DMS79 treated with DMSO at 0.1 percent for 48 hours (cell line): ENCODE data around the gene BIK.

Experiments used
- DNase-seq: peaks from one replicate; lab custom pipeline; 2025; lab: John Stamatoyannopoulos, UW

Gene BIK

DNA sequence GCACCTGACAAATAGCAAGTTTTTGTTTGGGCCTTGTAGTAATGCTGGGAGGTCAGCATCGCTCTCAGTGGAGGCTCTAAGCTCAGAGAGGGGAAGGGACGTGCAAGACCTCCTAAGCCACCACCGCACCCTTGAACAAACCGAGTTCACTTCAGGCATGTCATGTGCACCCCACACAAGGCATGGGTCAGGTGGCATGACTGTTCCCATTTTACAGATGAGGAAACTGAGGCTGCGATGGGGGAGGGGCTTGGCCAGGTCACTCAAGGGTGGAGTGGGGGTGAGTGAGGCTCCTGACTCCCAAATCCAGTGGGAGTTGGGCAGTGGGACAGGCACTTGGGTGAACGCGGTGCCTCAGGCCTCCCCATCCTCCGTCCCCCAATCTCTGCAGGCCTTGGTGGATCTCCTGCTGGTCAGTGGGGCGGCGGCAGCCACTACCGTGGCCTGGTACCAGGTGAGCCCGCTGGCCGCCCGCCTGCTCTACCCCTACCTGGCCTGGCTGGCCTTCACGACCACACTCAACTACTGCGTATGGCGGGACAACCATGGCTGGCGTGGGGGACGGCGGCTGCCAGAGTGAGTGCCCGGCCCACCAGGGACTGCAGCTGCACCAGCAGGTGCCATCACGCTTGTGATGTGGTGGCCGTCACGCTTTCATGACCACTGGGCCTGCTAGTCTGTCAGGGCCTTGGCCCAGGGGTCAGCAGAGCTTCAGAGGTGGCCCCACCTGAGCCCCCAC, 52.0 kb downstream of the BIK start:
- no peak for DNase-seq

DNA sequence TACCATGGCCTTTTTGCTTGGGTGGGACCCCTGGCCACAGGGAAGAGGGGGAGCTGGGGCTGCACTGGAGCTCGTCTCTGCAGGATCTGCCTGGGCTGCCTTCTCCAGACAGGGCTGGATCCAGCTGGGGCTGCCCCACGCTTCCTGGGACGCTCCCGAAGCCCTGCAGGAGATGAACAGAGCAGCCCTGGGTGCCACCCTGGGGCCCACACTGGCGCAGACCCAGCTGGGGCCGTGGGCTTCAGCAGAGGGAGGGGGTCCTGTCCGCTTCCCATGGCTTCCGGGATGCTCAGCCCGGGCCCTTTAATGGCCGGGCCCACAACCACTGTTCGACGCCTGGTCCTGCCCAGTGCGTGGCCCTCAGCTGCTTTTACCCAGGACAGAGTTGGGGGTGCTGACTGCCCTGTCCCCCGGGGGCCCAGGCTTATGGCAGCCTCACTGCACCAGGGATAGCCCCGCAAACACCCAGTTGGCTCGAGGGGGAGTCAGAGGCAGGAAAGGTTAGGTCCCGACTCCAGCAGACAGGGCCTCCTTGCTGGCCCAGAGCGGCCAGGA, 52.8 kb downstream of the BIK start:
- no peak for DNase-seq

DNA sequence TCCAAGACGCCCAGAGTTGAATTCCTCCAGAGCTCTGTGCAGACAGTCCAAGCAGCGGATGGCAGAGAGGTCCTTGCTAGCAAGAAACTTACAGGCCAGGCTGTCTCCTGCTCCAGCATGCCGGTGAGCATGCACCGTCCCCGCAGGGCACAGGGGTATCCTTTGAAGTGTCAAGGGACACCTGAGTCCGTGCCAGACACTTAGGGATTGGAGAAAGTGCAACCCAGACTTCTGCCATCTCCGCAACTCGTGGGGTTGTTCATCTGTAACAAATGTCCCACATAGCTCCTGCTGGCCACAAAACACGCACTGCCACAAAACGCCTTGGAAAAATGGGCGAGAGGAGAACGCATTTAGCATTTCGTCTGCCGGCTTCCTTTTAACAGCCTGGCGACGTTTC, 54.1 kb downstream of the BIK start:
- no peak for DNase-seq

DNA sequence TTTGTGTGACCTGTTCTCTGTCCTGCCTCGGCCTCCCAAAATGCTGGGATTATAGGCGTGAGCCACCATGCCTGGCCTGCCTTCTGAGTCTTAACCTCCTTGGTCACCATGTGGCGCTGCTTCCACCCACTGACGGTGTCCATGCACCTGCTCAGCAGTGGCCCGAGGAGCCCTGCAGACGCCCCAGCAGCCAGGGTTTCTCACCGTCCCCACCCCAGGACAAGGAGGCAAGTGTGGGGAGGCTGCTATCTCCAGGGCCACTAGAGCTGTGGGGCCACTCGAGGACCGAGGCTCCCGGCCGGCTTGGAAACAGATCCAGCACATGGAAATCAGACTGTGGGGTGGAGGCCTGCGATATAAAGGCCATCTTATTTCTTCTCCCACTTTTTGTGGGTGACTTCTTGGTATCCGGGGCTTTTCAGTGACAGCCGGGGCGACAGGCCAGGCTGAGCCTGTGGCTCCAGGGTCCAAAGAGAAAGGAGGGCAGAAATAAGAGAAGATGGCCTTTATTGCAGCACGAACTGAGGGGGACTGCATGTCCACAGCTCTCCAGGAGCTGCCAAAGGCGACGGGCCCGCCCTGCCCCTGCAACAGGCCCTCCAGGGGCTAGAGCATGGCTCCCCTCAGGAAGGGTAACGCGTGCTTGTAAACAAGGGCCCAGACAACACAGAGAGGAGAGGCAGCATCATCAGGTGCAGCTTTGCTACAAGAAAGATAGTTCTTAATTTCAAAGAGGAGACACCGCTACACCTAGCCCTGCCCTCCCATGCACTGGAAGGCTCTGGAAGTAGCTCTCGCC, 55.8 kb downstream of the BIK start:
- no peak for DNase-seq

GRCh38 chr22:43167001-43167589, 56.5 kb downstream of the BIK start:
- DNase-seq: no peak

GRCh38 chr22:43168471-43169309, 58.1 kb downstream of the BIK start:
- DNase-seq: no peak

DNA sequence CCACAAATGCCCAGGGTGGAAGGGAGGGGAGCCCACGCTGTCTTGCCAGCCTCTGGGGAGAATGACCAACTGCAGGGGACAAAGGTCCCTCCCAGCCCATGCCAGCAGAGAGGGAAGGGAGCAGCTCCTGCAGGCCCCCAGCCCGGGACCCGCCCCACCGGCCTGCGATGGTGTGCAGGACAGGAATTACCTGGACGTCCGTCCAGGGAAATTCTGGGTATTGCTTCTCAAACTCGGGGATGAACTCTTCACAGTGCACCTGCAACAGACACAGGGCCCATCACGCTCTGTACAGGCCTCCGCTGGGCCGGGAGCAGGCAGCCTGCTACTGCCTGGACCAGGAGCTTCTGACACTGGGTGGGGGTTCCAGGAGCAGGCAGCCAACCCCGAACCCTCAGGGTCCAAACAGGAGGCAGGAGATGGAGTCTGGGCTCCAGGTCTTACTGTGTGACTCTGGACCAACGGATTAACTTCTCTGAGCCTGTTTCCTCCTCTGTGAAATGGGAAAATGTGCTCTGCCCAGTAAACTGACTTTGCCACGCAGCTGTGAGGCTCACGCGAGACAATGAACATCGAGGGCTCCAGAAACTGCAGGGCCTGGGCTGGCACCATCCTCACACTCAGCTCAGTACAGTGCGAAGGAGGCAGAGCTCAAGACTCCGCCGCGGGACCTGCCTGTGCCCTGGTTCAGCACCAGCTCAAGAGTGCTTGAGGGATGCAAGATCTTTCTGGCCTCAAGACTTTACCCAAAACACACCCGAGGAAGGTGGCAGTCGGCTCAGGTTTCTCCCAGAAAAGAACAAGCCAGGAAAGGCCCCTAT, 59.0 kb downstream of the BIK start:
- peak; percentile 36 for DNase-seq

DNA sequence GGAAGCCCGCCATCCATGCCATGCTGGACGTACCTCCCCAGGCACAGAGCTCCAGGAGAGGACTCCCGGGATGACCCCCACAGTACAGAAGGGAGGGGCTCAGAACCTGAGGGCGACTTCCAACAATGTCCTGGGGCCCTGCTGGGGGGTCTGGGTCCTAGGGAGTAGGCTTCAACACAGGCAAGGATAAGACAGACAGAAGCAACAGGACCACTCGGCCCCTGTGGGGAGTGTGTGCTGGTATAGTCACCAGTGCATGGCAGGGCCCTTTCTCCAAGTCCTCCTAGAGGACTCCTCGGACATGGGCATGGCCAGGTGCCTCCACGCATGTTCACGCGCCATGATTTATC, 59.6 kb downstream of the BIK start:
- DNase-seq: no peak

DNA sequence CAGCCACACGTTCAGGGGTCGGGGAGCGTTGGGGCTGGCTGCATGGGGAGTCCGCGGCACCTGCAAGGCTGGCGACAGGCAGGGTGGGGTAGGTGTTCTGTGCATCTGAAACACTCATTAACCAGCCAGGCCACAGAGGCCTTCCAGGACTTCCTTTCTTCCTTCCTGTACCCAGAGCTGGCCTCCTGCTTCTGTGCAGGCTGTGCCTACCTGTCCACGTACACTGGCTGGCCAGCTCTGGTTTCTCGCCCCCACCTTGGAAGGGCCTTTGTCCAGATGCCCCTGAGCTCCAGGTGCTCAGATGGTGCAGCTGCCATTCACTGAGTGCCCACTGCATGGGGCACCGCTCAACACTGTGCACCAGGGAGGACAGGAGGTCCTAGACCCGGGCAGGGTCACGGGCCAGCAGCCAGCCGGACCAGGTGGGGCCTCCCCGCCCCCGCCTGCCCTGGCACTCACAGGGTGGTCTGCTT, 60.5 kb downstream of the BIK start:
- no peak for DNase-seq

GRCh38 chr22:43171607-43172006, 61.1 kb downstream of the BIK start:
- no peak for DNase-seq

GRCh38 chr22:43172191-43172590, 61.6 kb downstream of the BIK start:
- DNase-seq: no peak

DNA sequence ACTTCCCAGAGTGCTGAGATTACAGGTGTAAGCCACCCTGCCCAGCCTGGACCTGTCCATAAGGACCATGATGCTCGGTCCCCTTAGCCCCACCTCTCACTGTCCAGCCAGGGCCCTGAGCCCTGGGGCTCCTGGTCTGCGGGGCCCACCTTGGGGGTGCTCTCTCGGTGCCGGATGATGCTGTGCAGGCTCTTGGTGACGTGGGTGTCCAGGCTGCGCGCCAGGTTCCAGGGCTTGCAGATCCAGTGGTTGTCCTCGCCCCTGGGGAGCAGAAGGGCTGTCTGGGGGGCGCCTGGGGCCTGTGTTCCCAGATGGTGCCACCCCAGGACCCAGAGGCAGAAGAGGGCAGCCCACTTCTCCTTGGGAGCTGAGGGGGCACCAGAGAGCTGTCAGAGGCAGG, 63.0 kb downstream of the BIK start:
- DNase-seq: no peak

- DNase-seq: no peak
Measured at GRCh38 chr22:43173976-43174720, 63.6 kb downstream of the BIK start.

DNA sequence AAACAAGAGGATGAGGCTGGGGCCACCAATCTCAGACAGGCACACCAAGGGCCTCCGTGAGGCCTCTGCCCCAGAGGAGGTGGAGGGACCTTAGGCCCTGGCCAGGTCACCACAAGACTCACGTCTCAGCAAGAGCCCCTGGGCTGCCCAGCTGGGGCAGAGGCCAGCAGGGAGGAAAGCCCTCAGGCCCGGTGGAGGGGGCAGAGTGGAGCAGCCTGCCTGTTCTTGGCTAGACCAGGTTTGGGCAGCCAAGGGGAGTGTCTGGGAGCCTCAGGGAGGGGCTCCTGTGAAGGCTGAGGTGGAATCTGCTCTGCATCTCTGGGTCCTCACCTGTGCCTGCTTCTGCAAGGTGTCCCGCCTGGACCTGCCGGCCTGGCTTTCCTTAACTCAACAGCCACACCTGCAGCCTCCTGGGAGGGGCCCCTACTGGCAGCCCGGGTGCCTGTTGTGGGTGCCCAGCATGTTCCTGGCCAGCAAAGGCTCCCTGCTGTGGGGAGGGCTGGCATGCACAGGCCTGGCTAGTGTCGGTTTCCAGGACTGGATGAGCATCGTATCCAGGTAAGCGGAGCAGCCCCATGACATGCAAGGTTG, 64.5 kb downstream of the BIK start:
- no peak for DNase-seq

- no peak for DNase-seq
Measured at GRCh38 chr22:43176090-43176489, 65.5 kb downstream of the BIK start.

DNA sequence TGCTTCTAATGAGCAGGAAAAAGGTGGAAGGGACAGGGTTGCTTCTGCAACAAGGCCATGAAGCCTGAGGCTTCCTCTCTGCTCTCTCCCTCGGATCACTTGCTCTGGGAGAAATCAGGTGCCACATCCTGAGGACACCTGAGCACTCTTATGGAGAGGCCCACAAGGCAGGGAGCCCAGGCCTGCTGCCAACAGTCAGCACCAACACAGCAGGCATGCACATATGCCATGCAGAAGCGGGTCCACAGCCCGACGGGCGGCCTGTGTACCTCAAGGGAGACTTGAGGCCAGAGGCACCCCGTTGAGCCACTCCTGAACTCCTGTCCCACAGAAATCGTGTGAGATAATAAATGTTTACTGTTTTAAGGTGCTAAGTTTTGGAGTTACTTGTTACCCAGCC, 66.9 kb downstream of the BIK start:
- DNase-seq: no peak
